Endothelial cell of umbilical vein (primary cell): ENCODE data around the gene TMEM82.

Source experiments
- EZH2 ChIP-seq: IDR thresholded peaks from 2 replicates; pipeline ENCODE4 v1.6.1; 2012; ENCODE audit warnings: borderline replicate concordance, low read depth, mild to moderate bottlenecking, moderate library complexity, low read length, inconsistent platforms; ENCODE audit not compliant: severe bottlenecking
- GATA2 ChIP-seq: IDR thresholded peaks from 2 replicates; pipeline ENCODE4 v1.7.0; 2011; ENCODE audit warnings: low read depth, mild to moderate bottlenecking, moderate library complexity, mixed read lengths, low read length; ENCODE audit not compliant: insufficient read length, insufficient read depth
- MYC ChIP-seq: IDR thresholded peaks from one replicate; pipeline ENCODE4 v1.6.1; 2011; ENCODE audit warnings: mild to moderate bottlenecking, low read depth, low read length
- POLR2A ChIP-seq: IDR thresholded peaks from 2 replicates; pipeline ENCODE4 v1.6.1; 2012; ENCODE audit warnings: low read depth, mild to moderate bottlenecking, control low read depth, low read length
- POLR2AphosphoS5 ChIP-seq: IDR thresholded peaks from 2 replicates; pipeline ENCODE4 v1.6.1; 2012; ENCODE audit warnings: low read depth, mild to moderate bottlenecking, control low read depth, low read length, moderate library complexity; ENCODE audit not compliant: insufficient read depth
- TF ChIP-seq, protein P1 (sequence below), 2 donors: IDR thresholded peaks; 1 replicate in 1 of 2; 2 replicates in 1 of 2; pipeline ENCODE4 v1.5.1; 2011; ENCODE audit warnings: low read length in 2 of 2, mild to moderate bottlenecking in 2 of 2, moderate library complexity in 2 of 2, control low read depth in 1 of 2, inconsistent platforms in 1 of 2, low read depth in 1 of 2; ENCODE audit not compliant: insufficient read depth in 1 of 2; ENCODE audit errors: extremely low read depth in 1 of 2
- TF ChIP-seq, protein P2 (sequence below): IDR thresholded peaks from 2 replicates; pipeline ENCODE4 v1.6.1; 2011; ENCODE audit not compliant: insufficient read depth, insufficient read length

DNA sequence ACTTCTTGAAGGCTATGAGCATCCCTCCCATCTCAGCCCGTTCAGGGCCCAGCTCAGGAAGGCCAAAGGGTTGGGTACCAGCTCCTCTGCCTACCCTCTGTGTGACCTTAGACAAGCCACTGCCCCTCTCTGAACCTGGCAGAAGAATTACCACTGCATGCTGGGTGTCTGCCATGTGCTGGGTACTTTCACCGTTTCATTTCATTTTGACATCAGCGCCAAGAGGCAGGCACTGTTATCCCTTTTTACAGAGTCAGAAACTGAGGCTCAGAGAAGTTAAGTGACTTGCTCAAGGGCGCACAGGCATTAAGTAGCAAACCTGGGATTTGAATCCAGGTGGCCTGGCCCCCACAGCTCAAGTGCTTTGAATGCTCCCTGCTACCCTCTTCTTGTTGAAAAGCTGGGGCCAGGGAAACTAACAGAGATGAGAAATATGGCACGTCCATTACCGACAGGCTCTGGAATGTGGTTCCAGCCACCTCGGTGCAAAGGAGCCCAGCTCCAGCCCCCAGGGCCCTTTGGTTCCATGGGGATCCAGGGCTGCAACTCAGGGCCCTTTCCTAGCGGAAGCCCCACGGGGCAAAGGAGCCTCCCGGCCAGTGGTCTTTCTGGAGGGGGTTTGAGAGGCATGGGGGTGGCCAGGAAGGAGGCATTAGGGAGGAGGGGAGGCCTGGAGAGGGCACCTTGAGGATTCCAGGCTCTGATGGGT, 6.5 kb downstream of the TMEM82 start:
- TF ChIP-seq, protein P1, sequence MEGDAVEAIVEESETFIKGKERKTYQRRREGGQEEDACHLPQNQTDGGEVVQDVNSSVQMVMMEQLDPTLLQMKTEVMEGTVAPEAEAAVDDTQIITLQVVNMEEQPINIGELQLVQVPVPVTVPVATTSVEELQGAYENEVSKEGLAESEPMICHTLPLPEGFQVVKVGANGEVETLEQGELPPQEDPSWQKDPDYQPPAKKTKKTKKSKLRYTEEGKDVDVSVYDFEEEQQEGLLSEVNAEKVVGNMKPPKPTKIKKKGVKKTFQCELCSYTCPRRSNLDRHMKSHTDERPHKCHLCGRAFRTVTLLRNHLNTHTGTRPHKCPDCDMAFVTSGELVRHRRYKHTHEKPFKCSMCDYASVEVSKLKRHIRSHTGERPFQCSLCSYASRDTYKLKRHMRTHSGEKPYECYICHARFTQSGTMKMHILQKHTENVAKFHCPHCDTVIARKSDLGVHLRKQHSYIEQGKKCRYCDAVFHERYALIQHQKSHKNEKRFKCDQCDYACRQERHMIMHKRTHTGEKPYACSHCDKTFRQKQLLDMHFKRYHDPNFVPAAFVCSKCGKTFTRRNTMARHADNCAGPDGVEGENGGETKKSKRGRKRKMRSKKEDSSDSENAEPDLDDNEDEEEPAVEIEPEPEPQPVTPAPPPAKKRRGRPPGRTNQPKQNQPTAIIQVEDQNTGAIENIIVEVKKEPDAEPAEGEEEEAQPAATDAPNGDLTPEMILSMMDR (IDR thresholded peaks at IDR 0.05; ENCODE audit: extremely low read depth in 1 of 2, insufficient read depth in 1 of 2, low read depth in 1 of 2, low read length in 2 of 2): no peak
- TF ChIP-seq, protein P2, sequence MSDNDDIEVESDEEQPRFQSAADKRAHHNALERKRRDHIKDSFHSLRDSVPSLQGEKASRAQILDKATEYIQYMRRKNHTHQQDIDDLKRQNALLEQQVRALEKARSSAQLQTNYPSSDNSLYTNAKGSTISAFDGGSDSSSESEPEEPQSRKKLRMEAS: no peak
- TF ChIP-seq POLR2A: no peak
- TF ChIP-seq EZH2: no peak
- no peak for TF ChIP-seq POLR2AphosphoS5
- no peak for TF ChIP-seq GATA2
- TF ChIP-seq MYC: no peak
